Embryonic facial prominence (tissue), 1 donor: ENCODE measurements around the gene ZSCAN20.

Source experiments
- DNase-seq: peaks from one replicate; pipeline ENCODE4 v3.0.0-alpha.2; 2016; ENCODE audit errors: extremely low spot score

ZSCAN20 gene

GRCh38 chr1:33535334-33535733 lies 62.9 kb downstream of the ZSCAN20 start:
- no peak for DNase-seq

GRCh38 chr1:33537885-33538284 lies 65.4 kb downstream of the ZSCAN20 start:
- DNase-seq = no peak

GRCh38 chr1:33541966-33542365 lies 69.5 kb downstream of the ZSCAN20 start:
- DNase-seq = no peak
